Subcutaneous adipose tissue (tissue), 4 donors: ENCODE measurements around the gene CDCA7L. TPM values are rescaled to one million over a fixed set of nuclear protein-coding genes. Genes with fewer than 3 reads are reported as not detected.

ENCODE experiments used
- total RNA-seq, 4 donors: library from RNA; depleted of rRNA; stranded (reverse); fragments of >200 nt; gene quantifications; one replicate each; pipeline ENCODE4 v1.1.0, GENCODE V29; 2016
- TF ChIP-seq, protein P1 (sequence below): fragments of 450-650 bp; IDR thresholded peaks from one replicate; pipeline ENCODE4 v1.5.1; 2016; ENCODE audit warnings: low read depth, mild to moderate bottlenecking, control low read depth, antibody characterized with exemption, moderate library complexity

CDCA7L gene
- total RNA-seq, 4 donors from 2014 or later: 2.1 to 14.1 (median 11.9) TPM

DNA sequence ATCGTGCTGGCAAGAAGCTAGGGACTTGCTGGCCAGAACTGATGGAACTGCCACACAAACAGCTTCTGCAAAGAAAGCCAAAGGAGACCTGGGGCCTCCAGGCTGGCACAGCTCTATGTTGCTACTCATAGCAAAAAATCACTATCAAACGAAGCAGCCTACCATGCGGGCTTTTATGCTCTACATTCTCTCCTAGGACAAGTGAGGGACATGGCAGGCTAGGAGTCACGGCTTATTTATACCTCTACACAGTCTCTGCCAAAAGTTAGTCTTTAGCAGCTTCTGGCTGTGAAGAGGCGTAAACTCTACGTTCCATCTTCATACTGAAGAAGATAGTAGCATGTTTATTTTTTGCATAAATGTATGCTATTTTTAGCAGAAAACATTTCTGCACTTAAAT, 35.4 kb downstream of the CDCA7L start:
- TF ChIP-seq, protein P1, sequence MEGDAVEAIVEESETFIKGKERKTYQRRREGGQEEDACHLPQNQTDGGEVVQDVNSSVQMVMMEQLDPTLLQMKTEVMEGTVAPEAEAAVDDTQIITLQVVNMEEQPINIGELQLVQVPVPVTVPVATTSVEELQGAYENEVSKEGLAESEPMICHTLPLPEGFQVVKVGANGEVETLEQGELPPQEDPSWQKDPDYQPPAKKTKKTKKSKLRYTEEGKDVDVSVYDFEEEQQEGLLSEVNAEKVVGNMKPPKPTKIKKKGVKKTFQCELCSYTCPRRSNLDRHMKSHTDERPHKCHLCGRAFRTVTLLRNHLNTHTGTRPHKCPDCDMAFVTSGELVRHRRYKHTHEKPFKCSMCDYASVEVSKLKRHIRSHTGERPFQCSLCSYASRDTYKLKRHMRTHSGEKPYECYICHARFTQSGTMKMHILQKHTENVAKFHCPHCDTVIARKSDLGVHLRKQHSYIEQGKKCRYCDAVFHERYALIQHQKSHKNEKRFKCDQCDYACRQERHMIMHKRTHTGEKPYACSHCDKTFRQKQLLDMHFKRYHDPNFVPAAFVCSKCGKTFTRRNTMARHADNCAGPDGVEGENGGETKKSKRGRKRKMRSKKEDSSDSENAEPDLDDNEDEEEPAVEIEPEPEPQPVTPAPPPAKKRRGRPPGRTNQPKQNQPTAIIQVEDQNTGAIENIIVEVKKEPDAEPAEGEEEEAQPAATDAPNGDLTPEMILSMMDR: no peak

DNA sequence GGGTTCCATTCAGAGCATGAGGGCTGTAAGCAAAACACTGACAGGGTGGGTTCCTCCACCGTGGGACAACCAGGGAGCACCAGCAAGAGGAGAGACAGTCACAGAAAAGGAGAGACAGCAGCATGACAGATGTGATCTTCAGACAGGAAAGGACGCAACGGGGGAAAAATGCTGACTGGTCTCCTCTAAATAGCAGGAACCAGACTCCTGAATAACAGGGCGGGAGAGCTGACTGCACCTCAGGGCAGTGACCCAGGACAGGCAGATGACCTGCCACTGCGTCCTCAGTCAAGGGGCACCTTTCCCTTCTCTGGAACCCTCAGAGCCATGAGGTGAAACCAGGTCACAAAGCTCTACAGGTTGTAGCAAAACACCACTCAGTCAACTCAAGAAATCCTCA, 37.0 kb downstream of the CDCA7L start:
- TF ChIP-seq, protein P1: no peak

DNA sequence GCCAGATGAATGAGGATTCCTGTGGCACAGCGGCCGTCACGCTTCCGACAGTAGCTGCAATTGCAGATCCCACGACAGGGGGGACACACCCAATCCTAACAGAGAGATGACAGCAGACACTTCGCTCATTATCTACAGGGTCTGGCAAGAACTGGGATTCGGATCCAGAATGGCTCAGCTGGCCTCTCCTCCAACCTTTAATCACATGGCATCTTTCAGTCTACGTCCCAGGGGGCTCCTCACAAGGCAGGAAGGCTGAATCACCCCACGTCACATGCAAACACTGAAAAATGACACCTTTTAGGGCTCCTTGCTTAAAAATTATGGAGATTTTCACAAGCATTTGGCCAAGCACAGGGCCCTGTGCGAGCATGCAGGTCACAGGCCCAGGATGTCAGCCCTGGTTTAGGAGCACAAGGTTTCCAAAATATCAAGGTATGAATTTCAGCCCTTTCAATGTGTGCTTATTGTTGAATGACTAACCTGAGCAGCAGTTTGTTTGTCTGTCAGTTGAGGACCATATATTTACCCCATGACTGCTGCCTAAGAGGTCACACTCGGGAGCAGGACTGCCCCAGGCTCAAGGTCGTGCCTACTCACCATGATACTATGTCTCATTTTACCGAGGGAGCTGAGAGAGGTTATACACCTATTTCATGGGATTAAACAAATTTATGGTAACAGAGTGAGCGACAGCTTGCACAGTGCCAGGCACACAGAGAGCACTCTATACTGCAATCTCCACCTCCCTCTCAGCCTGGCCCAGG, 42.5 kb downstream of the CDCA7L start:
- TF ChIP-seq, protein P1: no peak

DNA sequence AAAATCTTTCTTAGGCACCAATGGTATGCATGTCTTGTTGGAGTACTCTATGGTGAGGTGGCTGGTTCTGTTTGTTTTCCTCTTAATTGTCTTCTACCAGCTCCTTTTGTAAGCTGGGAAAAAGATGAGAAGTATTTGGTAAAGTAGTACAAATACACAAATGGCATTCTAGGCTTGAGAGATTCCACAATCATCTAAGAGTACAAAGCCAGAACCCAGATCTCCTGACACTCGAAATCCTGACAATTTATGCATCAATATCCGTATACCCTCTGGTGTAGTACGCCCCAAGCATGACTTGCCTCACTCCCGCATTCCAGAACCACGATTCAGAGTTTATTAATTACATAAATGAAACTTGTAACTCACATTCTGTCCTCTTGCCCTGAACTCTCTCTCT, 43.5 kb downstream of the CDCA7L start:
- TF ChIP-seq, protein P1: no peak

DNA sequence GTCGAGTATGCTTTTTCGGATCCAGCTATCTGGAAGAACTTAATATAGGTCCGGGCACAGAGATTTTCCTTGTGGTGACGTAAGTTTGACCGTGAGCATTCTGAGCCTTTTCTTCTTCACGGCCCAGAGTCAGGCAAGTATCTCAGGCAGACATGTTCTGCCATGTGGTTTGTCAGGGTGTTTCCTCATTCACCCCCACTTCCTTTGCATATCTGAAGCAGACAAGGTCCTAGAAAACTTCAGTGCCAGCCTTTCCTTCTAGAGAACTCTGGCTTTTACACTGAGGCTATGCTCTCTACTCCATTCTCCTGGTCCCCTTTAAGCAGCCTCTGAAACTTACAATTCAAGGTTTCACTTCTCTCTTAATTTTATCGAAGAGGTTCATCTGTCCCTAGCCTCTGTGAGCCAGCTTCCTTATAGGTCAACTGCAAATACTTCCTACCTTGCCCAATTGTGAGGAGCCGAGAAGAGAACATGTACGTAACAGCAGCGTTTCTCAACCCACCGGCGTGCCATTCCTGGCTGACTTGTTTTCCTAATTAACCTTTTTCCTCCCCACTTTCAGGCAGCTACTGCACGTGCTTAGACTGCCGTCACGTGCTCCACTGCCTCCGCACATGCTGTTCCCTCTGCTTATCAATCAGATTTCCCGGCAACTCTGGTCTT, 47.3 kb downstream of the CDCA7L start:
- TF ChIP-seq, protein P1: no peak

DNA sequence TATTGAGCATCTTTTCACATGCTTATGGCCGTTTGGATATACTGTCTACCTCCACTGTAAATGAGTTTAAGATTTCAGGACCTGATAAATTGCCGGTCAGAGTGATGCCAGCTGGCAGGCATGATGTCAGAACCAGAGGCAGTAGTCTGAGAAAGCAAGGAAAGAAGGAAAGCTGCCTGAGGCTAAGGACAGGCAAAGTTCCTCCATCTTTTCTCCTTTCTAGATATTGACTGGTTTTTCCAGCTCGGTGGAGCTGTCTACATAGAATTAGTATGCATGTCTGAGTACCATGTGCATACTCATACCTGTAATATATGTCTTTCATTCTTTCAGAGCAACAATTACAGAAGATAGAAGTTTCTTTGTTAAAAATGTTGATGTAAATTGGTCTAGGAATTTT, 52.3 kb downstream of the CDCA7L start:
- TF ChIP-seq, protein P1: no peak

DNA sequence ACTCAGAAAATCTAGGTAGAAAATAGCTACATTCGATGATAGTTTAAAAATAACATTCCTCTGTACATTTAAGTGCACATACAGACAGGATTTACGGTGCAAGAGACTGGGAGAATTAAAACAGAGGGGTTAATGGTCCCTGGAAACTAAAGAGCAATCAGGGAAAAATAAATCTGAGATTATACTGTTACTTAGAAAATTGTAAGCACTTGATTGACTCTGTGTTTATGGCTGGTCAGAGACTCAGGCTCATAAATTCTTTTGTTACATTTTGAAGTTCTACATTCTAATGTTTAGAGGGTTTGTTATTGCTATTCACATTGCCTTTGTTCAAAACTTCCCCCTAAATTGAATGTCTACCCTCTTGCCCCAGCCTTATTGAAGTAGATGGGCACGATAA, 54.4 kb downstream of the CDCA7L start:
- TF ChIP-seq, protein P1: no peak
